Heart left ventricle (tissue), 13 donors: ENCODE data around the gene PPP1R37.

Source experiments
- CTCF ChIP-seq, 12 donors: fragments of 200-600 bp; sonication (generic) in 4 of 12; IDR thresholded peaks; one replicate each; pipeline versions ENCODE4 v1.5.0 to v1.8.0; 2018 to 2022; ENCODE audit warnings: antibody characterized with exemption in 12 of 12, mild to moderate bottlenecking in 5 of 12
- POLR2A ChIP-seq, 2 donors: fragments of 450-650 bp; IDR thresholded peaks; one replicate each; pipeline ENCODE4 v1.6.1; 2017; ENCODE audit warnings: antibody characterized with exemption in 2 of 2, mild to moderate bottlenecking in 2 of 2, moderate library complexity in 2 of 2
- donor health status: ischemic (EF 13 %, LVEDD 7.1; RV severe dilation, severe dysfunction).
- donor health status: DM: no; HTN: yes; CAD: no.
- donor health status: DM: no; HTN: no; CAD: no.
- donor health status: ischemic (EF 25% LVEDD 6.9; RV normal size, moderate dysfunction).
- donor health status: ischemic (EF 25% LVEDD 5.7; RV mildly dilated, moderate dysfunction).
- donor health status: ischemic (EF 35%, LVEDD 5.7; RV mildly dilated, moderate dysfunction).
- donor health status: nonischemic (EF 11% LVEDD 7.7; RV severe dilation, severe dysfunction).
- donor health status: DM: yes; HTN: yes; CAD: no.
- donor health status: PGD.
- donor health status: ischemic (EF 29% LVEDD 5.4; RV normal size, mild dysfunction).
- donor health status: nonischemic (EF 23%, LVEDD 6.1; RV moderate dilation, normal function).

GRCh38 chr19:45066921-45067661 lies 25.9 kb upstream of the PPP1R37 start:
- TF ChIP-seq CTCF (IDR thresholded peaks at IDR 0.05) (no peak), POLR2A (IDR thresholded peaks at IDR 0.05) (no peak)
